ENCODE results near the gene TULP1. TPM values are rescaled to one million over a fixed set of nuclear protein-coding genes. Genes with fewer than 3 reads are reported as not detected.

TULP1 gene
- total RNA-seq, 2 experiments from 2014 or later, result not detected

- peaks cover 3% of the 10 kb centered on the region for H3K36me3 Mint-ChIP-seq
- peaks cover 8% of the 10 kb centered on the region for H3K27me3 Mint-ChIP-seq
- H3K27ac Mint-ChIP-seq, result no peak overlapping the region
- peak overlapping the region; percentile 44 for H3K4me3 Mint-ChIP-seq
- H3K9me3 Mint-ChIP-seq, result no peaks in the 10 kb centered on the region
- peaks cover 8% of the 10 kb centered on the region for H3K4me1 Mint-ChIP-seq
- DNase-seq, result no peak
These were observed 16.5 kb downstream of the TULP1 start for GRCh38 chr6:35496036-35496840.

GRCh38 chr6:35495258-35496035 is 17.2 kb downstream of the TULP1 start:
- Mint-ChIP-seq H3K36me3 (peaks cover 3% of the 10 kb centered on the region), H3K27me3 (peaks cover 10% of the 10 kb centered on the region), H3K4me1 (peaks cover 8% of the 10 kb centered on the region), H3K9me3 (no peaks in the 10 kb centered on the region), H3K4me3 (peak overlapping the region; percentile 44), H3K27ac (no peak overlapping the region)
- no peak for DNase-seq

- Mint-ChIP-seq H3K4me3 (no peak overlapping the region), H3K36me3 (peaks cover 3% of the 10 kb centered on the region), H3K4me1 (peaks cover 8% of the 10 kb centered on the region), H3K27me3 (peaks cover 10% of the 10 kb centered on the region), H3K9me3 (no peaks in the 10 kb centered on the region), H3K27ac (no peak overlapping the region)
- DNase-seq, result no peak
These were observed 18.5 kb downstream of the TULP1 start for GRCh38 chr6:35494161-35494563.

GRCh38 chr6:35493307-35493983 is 19.3 kb downstream of the TULP1 start:
- Mint-ChIP-seq H3K27me3 (peaks cover 6% of the 10 kb centered on the region), H3K9me3 (no peaks in the 10 kb centered on the region), H3K4me3 (no peak overlapping the region), H3K27ac (no peak overlapping the region), H3K4me1 (peaks cover 4% of the 10 kb centered on the region), H3K36me3 (peaks cover under 1% of the 10 kb centered on the region)
- DNase-seq, result no peak

GRCh38 chr6:35492974-35493284 is 19.8 kb downstream of the TULP1 start:
- Mint-ChIP-seq H3K27ac (no peak overlapping the region), H3K27me3 (peaks cover 3% of the 10 kb centered on the region), H3K36me3 (no peaks in the 10 kb centered on the region), H3K9me3 (no peaks in the 10 kb centered on the region), H3K4me3 (no peak overlapping the region), H3K4me1 (peaks cover 6% of the 10 kb centered on the region)
- no peak for DNase-seq

GRCh38 chr6:35492258-35492973 is 20.3 kb downstream of the TULP1 start:
- peaks cover 8% of the 10 kb centered on the region for H3K4me1 Mint-ChIP-seq
- no peak overlapping the region for H3K27ac Mint-ChIP-seq
- H3K9me3 Mint-ChIP-seq, result no peaks in the 10 kb centered on the region
- no peak for DNase-seq
- peaks cover 3% of the 10 kb centered on the region for H3K27me3 Mint-ChIP-seq
- no peak overlapping the region for H3K4me3 Mint-ChIP-seq
- no peaks in the 10 kb centered on the region for H3K36me3 Mint-ChIP-seq

GRCh38 chr6:35491558-35492257 is 21.0 kb downstream of the TULP1 start:
- no peak for DNase-seq
- H3K36me3 Mint-ChIP-seq, result no peaks in the 10 kb centered on the region
- no peak overlapping the region for H3K4me3 Mint-ChIP-seq
- H3K9me3 Mint-ChIP-seq, result no peaks in the 10 kb centered on the region
- peaks cover 8% of the 10 kb centered on the region for H3K4me1 Mint-ChIP-seq
- H3K27ac Mint-ChIP-seq, result no peak overlapping the region
- peaks cover 3% of the 10 kb centered on the region for H3K27me3 Mint-ChIP-seq

- Mint-ChIP-seq H3K27ac (no peak overlapping the region), H3K4me3 (no peak overlapping the region), H3K4me1 (peaks cover 8% of the 10 kb centered on the region), H3K36me3 (no peaks in the 10 kb centered on the region), H3K9me3 (no peaks in the 10 kb centered on the region), H3K27me3 (peaks cover 3% of the 10 kb centered on the region)
- DNase-seq, result no peak
These were observed 21.7 kb downstream of the TULP1 start for GRCh38 chr6:35490821-35491557.

GRCh38 chr6:35489995-35490791 is 22.5 kb downstream of the TULP1 start:
- peaks cover 3% of the 10 kb centered on the region for H3K27me3 Mint-ChIP-seq
- H3K36me3 Mint-ChIP-seq, result no peaks in the 10 kb centered on the region
- DNase-seq, result no peak
- no peak overlapping the region for H3K4me3 Mint-ChIP-seq
- no peak overlapping the region for H3K27ac Mint-ChIP-seq
- peaks cover 8% of the 10 kb centered on the region for H3K4me1 Mint-ChIP-seq
- no peaks in the 10 kb centered on the region for H3K9me3 Mint-ChIP-seq

GRCh38 chr6:35489066-35489465 is 23.6 kb downstream of the TULP1 start:
- Mint-ChIP-seq H3K4me3 (no peak overlapping the region), H3K36me3 (no peaks in the 10 kb centered on the region), H3K27ac (no peak overlapping the region), H3K9me3 (no peaks in the 10 kb centered on the region), H3K27me3 (peaks cover 3% of the 10 kb centered on the region), H3K4me1 (peaks cover 7% of the 10 kb centered on the region)
- DNase-seq, result no peak

GRCh38 chr6:35488517-35488862 is 24.2 kb downstream of the TULP1 start:
- no peaks in the 10 kb centered on the region for H3K36me3 Mint-ChIP-seq

GRCh38 chr6:35487658-35488516 is 24.8 kb downstream of the TULP1 start:
- H3K4me1 Mint-ChIP-seq, result peaks cover 4% of the 10 kb centered on the region
- no peaks in the 10 kb centered on the region for H3K9me3 Mint-ChIP-seq
- H3K27ac Mint-ChIP-seq, result no peak overlapping the region
- no peaks in the 10 kb centered on the region for H3K36me3 Mint-ChIP-seq
- DNase-seq, result no peak
- peaks cover 3% of the 10 kb centered on the region for H3K27me3 Mint-ChIP-seq
- no peak overlapping the region for H3K4me3 Mint-ChIP-seq

More at GRCh38 chr6:35488517-35488862, 24.2 kb downstream of the TULP1 start:
- Mint-ChIP-seq H3K4me1 (peaks cover 4% of the 10 kb centered on the region), H3K27ac (no peak overlapping the region), H3K9me3 (no peaks in the 10 kb centered on the region), H3K27me3 (peaks cover 3% of the 10 kb centered on the region), H3K4me3 (no peak overlapping the region)
- DNase-seq, result no peak

Data from activated naive CD8-positive, alpha-beta T cell treated with anti-CD3 and anti-CD28 coated beads for 36 hours (primary cell).